Measurements from ENCODE around the gene CAB39. TPM values are rescaled to one million over a fixed set of nuclear protein-coding genes. Genes with fewer than 3 reads are reported as not detected.

The CAB39 gene
- 99.5 and 105 TPM in 2 replicates for total RNA-seq

DNA sequence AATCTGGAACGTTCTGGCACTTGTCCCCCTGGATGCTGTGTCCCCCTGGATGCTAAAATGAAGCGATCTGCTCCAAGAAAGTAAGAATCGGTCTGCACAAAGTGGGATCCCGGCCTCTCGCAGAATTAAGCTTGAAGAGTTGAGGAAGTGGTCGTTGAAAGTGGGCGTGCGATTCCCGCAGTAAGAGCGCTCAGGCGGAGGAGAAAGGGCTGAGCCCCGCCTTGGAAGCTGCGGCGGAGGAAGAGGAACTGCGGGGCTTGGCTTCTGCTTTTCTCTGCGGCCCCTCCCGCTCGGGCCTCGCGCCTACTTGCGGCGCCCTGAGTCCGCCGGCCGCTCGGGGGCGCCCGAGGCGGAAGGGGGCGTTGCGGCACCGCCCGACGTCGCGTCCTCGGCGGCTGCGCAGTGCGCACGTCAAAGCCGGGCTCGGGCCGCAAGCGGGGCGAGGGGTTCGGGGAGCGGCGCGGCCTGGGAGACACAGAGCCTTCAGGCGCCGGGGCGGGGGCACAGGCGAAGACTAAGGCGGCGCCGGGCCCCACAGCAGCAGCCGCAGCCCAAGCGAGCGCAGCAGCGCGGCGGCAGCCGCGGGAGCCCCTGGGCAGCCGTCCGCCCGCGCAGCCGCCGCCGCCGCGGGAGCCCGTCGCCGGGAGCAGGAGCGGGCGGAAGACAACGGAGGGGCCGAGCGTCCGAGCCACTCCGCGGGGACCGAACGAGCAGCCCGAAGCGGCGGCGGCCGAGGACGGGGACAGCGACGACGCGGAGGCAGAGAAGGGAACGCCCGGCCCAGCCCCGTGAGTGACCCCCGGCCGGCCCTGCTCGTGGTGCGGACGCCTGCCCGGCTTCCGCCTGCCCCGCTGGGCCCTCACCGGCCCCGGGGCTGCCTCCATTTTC is at the start of gene CAB39:
Gene CAB39, plus strand, starts transcription at position 400 of the 888 bp plus-strand sequence. CDS start 47,160 bp downstream, outside the sequence.

DNA sequence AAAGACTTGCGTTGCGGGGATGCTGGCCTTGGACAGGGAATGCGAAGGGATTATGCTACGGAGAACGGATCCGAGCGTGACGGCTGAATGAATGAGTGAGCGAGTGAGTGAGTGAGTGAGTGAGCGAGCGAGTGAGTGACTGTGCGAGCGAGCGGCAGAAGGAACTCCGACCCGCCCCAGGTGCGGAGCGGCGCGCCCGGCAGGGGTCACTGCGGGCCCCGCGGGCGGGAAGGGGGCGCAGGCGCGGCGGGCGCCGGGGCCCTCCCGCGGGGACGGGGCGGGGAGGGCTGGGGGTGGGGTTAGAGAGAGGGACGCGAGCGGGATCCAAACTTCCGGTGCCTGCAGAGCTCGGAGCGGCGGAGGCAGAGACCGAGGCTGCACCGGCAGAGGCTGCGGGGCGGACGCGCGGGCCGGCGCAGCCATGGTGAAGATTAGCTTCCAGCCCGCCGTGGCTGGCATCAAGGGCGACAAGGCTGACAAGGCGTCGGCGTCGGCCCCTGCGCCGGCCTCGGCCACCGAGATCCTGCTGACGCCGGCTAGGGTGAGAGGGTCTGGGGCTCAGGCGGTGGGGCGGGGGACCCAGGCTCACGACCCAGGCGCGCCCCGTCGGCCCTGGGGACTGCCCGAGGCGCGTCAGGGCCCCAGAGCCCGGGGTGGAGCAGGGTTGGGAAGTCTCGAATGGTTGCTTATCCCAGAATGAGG is 152.1 kb downstream of the CAB39 start, which contains the start of gene ITM2C:
Gene ITM2C, plus strand, starts transcription at position 338 of the 702 bp plus-strand sequence. Its CDS starts 84 bp downstream, at position 422.

Small RNAs within 50 kb of the gene (small RNA-seq; reads per million reads assigned to genes)
- gene BANF1P3 (ENCODE audit: low replicate concordance) (not detected), gene RNU6-268P (ENCODE audit: low replicate concordance) (0.13 reads per million)

Other genes with a start within 250 kb of the CAB39 start
- gene ITM2C, start 152.1 kb downstream of the CAB39 start, total RNA-seq = 35.4 and 144 TPM in 2 replicates
- under 0.01 TPM in 1 of 2 replicates, not detected in the other for gene GPR55, start 212.4 kb downstream of the CAB39 start, total RNA-seq

All from placental pericyte (primary cell).